DMS53 (cell line): Measurements from ENCODE around the gene CYP1A2.
"Not testable (repeated sequence)": the region's sequence is repeated elsewhere in the genome, so short reads cannot be mapped to it uniquely, and the experiment has no call there.

ENCODE experiments used
- DNase-seq: peaks from one replicate; lab custom pipeline; 2025; lab: John Stamatoyannopoulos, UW

CYP1A2 gene

GRCh38 chr15:74776821-74777768, 28.4 kb downstream of the CYP1A2 start:
- no peak for DNase-seq

GRCh38 chr15:74777769-74778598, 29.3 kb downstream of the CYP1A2 start:
- DNase-seq, result no peak

- no peak for DNase-seq
These were observed 29.9 kb downstream of the CYP1A2 start for GRCh38 chr15:74778599-74778970.

GRCh38 chr15:74779162-74779648, 30.6 kb downstream of the CYP1A2 start:
- DNase-seq, result no peak

GRCh38 chr15:74780523-74781430, 32.1 kb downstream of the CYP1A2 start:
- DNase-seq, result no peak

- DNase-seq, result peak; percentile 80
These were observed 33.0 kb downstream of the CYP1A2 start, which contains the start of gene CSK for GRCh38 chr15:74781431-74782258. Gene CSK, plus strand, starts transcription at chr15:74782080. Its CDS starts 16,218 bp downstream, at chr15:74798298.

GRCh38 chr15:74782259-74783071, 33.8 kb downstream of the CYP1A2 start:
- peak; percentile 52 for DNase-seq

- peak; percentile 31 for DNase-seq
These were observed 34.6 kb downstream of the CYP1A2 start for GRCh38 chr15:74783072-74783807.

GRCh38 chr15:74783808-74784175, 35.1 kb downstream of the CYP1A2 start:
- no peak for DNase-seq

- DNase-seq, result no peak
These were observed 36.0 kb downstream of the CYP1A2 start for GRCh38 chr15:74784426-74785193.

GRCh38 chr15:74785194-74786032, 36.8 kb downstream of the CYP1A2 start:
- DNase-seq, result no peak

GRCh38 chr15:74786081-74786480, 37.4 kb downstream of the CYP1A2 start:
- not testable (repeated sequence) for DNase-seq

- no peak for DNase-seq
These were observed 38.0 kb downstream of the CYP1A2 start for GRCh38 chr15:74786551-74787165.

GRCh38 chr15:74787251-74788041, 38.8 kb downstream of the CYP1A2 start:
- DNase-seq, result peak; percentile 61

GRCh38 chr15:74788042-74788682, 39.5 kb downstream of the CYP1A2 start:
- DNase-seq, result no peak
